GM21515 (cell line): Measurements from ENCODE around the gene SIL1.
"Not testable (repeated sequence)": the region's sequence is repeated elsewhere in the genome, so short reads cannot be mapped to it uniquely, and the experiment has no call there.

Experiments
- ATAC-seq: cut with Tn5 transposase; IDR thresholded peaks from one replicate; pipeline ENCODE4 v1.9.1; 2021; ENCODE audit not compliant: unreplicated experiment

Gene SIL1

DNA sequence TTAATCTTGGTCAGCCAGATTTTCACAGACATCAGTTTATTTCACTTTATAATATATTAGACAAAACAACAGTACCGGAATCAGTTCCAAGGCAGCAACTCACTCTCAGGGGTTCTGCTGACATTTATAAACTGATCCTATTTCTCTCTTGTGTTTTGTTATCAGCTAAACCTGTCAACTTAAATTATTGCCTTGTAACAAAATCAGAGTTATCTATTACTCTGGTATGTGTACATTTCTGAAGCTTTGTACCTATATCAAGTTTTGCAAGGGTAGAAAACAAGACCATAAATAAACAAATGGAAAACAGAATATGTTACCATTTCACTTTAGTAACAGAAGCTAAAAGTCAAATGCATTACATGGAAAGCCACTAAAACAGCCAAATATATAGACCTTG is 122.1 kb downstream of the SIL1 start:
- no peak for ATAC-seq

DNA sequence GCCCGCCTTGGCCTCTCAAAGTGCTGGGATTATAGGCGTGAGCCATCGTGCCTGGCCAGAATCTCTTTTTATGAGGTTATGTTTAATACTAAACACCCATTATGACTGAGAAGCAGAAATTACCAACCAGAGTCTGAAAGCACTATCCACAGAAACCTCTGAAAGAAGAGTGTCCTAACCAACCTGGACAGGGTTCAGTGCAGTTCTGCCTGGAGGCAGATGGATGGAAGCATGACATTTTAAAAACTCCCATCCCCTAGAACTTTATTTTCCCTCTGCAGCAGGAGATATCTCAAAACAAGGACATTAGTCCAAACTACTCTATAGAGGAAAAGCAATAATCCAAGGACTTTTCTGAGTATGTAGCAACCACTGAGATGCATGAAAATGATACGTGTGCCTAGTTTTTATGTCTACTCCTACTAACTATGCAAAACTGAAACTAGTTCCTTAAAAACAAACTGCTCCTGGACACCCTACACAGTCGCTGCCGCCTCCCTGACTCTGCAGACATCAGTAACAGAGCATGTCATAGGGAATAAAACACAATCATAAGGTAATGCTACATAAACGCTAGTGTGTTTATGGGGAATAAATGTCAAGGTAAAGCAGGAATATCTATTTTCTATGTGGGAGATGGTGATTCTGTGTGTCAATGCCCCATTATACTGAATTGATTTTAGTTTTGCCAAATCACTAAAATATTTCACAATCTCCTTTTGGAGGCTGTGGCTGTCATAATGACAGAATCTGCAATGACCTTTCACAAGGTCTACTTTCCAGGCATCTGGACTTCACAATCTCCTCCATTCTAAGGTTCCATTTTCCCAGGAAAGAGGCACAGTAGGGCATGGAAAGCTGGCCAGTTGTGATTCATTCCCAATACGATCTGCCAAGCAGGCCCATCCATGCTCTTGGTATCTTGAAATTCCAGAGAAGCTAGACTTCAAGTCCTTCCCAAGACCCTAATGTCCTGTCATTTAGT is 122.8 kb downstream of the SIL1 start:
- ATAC-seq: no peak

DNA sequence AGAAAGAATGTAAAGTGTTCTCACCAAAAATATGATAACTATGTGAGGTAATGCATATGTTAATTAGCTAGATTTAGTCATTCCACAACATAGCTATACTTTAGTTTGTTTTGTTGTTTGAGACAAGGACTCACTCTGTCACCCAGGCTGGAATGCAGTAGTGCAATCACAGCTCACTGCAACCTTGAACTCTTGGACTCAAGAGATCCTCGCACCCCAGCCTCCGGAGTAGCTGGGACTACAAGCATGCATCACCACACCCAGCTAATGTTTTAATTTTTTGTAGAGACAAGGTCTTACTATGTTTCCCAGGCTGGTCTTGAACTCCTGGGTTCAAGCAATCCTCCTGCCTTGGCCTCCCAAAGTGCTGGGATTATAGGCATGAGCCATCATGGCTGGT is 124.2 kb downstream of the SIL1 start:
- ATAC-seq: not testable (repeated sequence)

DNA sequence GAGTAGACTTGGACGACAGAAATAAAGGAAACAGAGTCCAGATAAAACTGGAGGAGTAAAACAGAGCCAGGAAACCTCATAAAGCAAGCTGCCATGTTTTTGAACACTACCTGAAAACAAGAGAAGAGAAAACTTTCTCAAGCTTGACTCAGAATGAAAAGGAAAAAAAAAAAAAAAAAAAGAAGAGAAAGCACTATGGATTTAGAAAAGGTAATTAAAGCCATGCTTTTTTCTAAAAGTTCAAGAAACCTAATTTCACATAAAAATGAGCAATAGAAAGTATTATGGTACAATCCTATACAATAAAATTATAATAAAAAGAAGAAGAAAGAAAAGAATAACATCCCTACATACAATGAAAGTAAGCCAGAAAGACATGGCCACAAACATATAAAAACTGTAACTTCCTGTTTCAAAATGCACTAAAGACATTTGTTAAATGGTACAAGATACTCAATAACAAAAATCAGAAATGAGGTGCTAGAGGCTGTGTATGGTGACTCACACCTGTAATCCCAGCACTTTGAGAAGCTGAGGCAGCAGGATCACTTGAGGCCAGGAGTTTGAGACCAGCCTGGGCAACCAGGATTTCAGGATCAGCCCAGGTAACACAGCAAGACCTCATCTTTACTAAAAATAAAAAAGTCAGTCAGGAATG is 129.5 kb downstream of the SIL1 start:
- no peak for ATAC-seq

DNA sequence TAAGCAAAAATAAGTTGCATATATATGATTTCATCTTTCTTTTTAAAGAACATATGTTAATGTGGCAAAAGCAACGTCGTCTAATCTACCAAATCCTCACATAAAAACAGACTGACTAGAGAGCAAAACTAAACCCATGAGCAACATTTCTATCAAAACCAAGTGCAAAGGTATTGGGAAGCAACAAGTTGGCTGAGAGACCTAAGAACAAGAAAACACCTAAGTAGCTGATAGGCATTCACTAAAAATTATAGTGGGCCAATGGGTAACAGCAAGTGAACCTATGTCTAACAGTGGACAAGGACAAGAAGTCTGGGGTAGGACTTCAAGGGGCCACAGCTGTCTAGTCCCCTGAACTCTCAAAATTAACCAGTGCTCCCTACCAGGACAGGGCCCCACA is 130.1 kb downstream of the SIL1 start:
- no peak for ATAC-seq

DNA sequence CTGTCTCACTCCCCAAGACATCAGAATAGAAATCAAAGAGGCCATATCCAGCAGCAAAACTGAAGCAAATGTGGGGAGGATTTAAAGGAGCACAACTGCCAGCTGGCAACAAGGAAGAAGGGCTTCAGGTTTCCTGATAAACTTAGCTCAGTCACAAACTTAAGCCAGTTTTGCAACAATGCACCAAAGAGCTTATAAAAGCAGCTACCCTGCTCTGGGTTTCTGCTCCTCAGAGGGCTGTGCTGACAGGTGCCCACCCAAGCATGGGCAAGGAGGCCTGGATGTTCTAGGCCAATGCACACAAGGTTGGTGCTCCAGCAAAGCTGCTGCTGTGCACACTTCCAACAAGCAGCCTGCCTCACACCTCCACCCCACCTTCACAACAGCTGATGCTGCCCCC is 132.9 kb downstream of the SIL1 start:
- ATAC-seq: no peak

DNA sequence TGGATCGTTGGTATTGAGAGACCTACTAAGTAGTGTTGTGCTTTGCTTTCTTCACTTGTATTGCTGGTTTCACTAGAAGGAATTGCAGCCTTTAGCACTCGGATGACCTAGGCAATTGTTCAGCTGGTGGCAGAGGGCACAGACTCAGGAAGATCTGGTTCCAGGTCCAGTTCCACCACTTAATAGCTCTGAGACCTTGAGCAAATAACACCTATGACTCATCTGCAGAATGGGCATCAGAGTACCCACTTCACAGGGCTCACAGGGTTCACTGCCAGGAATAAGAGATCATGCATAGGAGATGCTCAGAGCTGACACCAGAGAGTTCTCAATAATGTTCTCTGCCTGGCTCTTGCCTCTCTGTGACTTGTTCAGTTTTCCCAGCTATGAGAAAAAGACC is 133.6 kb downstream of the SIL1 start:
- ATAC-seq: no peak

DNA sequence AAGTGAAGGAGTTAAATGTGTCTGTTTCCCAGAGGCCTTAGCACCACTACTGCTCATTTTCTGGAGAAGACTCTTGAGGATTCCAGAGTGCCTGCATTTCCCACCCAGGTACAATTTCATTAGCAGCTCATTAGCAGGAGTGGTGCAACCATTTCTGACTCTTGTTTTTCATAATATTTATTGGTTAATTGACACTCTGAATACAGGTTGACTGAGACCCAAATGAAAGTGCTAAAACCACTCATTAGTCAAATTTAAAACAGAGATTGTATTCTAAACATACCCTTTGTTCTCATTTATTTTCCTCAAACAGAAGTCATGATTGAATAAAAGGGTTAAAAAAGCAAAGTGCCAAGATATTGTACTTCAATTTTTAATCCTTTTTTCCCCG is 134.5 kb downstream of the SIL1 start:
- no peak for ATAC-seq

DNA sequence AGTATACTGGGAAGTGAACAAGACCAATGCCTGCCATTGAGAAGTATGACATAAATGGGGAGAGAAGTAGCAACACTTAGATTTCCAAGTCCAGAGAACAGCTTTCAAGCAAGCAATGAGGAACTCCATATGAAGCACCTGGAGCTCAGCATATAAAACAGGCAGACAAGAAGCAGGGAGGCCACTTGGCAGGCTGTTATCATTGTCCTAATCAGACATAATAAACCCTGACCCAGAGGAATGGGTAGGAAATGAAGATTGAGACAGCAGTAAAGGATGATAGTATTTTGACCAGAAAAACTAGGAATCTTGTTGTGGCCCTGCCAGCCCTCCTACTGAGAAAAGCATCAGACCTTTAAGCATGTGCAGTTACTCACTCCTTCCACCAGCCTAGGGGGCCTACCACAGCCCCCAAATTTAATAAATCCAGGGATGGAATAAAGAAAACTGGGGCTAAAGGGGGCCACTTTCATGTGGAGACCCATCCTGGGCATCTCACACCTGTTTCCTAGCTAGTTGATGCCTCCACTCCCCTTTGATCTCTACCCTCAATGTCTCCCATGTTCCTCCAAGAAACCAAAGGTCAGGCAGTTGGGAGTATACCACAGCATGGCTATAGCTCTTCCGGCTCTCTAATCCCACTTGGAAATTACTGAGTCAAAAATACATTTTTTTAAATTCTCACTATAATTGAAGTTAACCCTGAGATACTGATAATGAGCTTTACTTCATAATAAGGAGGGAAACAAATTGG is 135.1 kb downstream of the SIL1 start:
- ATAC-seq: no peak

DNA sequence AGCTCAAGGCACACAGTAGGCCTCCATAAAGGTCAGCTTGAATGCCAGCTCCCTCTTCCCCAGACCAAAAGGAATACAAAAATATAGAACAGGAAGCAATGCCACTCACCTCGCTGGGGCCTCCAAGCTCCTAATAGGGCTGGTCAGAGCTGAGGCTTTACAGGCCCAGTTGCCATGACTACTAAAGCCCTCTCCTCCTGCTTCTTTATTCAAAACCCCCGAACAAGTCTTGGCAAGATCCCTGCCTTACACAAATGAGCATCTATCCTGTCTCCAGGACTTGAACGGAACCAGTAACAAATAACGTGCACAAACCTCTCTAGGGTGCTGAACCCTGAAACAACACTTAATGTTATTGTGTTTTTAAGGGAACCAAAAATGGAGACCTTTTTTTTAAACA is 136.3 kb downstream of the SIL1 start:
- no peak for ATAC-seq

DNA sequence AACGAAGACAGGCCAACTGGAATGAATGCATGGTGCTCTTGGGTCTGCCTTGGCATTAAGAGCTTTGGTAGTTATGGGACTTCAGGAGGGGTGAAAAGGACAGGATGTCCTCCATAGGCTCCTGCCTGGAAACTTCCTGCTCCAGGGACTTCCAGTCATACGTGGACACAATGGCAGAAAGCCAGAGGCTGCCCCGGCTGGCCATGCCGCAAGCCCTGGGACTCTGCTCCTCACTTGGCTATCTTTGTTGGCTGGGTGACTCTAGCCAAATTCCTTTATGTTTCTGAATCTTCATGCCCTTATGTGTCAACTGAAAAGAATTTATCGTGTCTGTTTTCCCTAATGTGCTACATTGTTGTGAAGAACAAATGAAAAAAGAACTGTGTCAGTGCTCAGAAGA is 136.9 kb downstream of the SIL1 start:
- no peak for ATAC-seq

DNA sequence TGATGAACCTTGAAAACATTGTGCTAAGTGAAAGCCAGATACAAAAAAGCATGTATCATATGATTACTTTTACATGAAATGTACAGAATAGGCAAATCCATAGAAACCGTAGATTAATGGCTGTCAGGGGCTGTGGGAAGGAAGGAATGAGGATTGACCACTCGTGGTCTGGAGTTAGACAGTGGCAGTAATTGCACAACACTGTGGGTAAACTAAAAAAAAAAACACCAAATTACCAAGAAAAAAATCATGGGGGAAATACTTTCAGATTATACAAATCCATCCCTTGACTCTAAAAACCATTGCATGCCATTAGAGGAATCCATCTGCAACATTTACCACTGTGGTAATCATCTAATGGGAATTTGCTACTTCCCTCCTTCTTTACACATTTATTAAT is 140.0 kb downstream of the SIL1 start:
- no peak for ATAC-seq

DNA sequence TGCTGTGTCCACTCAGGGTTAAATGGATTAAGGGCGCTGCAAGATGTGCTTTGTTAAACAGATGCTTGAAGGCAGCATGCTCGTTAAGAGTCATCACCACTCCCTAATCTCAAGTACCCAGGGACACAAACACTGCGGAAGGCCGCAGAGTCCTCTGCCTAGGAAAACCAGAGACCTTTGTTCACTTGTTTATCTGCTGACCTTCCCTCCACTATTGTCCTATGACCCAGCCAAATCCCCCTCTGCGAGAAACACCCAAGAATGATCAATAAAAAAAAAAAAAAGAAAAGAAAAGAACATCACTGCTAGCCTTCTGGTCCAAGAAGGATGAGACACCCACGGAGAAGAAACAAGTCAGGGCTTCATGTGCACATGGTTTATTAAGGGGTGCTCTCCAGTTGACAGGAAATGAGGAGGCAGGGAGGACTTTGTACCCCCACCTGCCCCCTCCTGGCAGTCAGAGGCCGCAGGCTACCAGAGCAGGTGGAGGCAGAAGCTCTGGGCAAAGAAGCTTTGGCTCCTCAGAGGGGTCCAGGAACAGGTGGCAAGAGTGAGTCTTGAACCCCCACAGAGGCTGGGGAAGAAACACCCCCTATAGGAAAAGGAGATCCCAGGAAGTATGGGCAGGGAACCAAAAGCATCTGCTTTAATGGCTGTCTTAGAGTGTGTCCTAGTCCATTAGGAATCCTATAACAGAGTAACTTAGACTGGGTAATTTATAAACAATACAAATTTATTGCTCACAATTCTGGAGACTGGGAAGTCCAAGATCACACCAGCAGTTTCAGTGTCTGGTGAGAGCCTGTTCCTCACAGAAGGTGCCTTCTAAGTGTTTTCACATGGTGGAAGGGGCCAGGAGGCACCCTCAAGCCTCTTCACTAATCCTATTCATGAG is 140.9 kb downstream of the SIL1 start:
- ATAC-seq: not testable (repeated sequence)

DNA sequence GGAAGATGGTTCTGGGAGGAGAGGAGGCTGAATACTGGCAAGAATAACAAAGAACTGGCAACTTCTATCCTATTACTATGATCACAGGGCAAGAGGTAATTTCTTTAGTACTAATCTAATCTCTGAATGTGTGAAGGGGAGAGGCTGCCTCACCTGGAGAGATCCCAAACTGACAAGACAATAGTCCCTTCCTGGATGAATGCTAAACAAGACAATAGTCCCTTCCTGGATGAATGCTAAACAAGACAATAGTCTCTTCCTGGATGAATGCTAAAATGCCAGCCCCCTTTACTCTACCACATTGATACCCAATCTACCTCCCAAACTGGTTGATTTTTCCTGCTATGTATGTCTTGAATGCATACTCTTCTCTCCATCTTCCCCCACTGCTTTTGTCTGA is 145.2 kb downstream of the SIL1 start:
- ATAC-seq: no peak

DNA sequence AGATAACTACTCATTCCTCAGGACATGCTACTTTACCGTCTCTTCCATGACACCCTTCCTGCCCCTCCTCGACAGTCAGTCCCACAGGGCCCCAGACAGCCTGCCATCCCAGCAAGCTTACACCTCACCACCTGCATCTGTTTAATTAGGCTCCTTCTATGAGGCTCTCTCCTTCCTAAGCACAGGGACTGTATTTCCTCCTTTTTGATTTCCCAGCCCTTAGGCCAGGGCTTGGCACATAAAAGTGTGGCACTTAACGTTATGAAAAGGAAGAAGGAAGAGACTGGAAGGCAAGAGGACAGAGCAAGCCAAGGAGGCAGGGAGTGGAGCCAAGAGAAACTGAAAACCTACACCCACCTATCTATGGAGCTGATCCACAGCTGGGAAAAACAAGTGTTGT is 146.8 kb downstream of the SIL1 start:
- no peak for ATAC-seq

DNA sequence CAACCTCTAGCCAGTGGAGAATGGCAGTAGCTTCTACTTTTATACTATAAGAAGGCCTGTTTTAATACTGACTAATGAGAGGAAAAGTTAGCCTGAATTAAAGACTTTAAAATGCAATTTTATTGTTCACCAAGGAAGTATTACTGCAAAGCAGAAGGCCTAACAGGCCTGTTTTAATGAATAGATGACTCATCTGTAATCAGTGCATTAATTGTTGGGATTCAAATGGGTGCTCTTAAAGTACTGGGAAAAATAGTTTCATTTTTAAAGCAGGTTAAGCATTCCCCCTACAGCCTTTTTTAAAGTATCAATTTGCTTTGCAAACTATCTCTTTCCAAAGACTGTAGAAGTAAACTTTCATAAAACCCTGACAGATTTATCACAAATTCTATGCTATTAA is 147.7 kb downstream of the SIL1 start:
- no peak for ATAC-seq

DNA sequence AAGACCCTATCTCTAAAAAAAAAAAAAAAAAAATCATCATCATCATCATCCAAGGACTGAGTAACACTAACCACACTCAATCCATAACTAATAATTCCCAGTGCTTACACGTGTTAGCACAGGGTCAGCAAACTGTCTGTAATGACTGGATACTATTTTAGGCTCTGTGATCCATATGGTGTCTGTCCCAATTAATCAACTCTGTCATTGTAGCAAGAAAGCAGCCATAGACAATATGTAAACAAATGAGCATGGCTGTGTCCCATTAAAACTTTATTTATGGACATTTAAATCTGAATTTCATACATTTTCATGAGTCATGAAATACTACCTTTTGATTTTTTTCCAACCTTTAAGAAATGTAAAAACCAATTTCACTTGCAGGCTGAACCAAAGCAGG is 148.4 kb downstream of the SIL1 start:
- no peak for ATAC-seq

DNA sequence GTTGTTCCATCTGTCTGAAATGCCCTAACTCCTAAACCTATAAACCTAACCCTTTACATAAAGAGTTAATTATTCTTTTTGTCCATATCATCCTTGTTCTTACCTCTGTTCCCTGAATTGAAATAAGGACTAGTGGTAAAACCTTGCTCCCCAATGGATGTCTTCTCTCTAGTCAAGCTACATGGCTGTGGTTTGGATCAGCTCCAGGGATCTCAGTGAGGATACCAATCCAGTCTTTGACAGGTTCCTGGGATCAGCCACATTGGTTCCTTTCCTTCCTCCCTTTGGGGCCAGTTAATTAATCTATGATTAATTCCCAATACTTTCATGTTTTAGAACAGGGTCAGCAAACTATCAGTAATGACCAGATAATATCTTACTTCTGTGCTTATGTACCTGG is 151.6 kb downstream of the SIL1 start:
- no peak for ATAC-seq

DNA sequence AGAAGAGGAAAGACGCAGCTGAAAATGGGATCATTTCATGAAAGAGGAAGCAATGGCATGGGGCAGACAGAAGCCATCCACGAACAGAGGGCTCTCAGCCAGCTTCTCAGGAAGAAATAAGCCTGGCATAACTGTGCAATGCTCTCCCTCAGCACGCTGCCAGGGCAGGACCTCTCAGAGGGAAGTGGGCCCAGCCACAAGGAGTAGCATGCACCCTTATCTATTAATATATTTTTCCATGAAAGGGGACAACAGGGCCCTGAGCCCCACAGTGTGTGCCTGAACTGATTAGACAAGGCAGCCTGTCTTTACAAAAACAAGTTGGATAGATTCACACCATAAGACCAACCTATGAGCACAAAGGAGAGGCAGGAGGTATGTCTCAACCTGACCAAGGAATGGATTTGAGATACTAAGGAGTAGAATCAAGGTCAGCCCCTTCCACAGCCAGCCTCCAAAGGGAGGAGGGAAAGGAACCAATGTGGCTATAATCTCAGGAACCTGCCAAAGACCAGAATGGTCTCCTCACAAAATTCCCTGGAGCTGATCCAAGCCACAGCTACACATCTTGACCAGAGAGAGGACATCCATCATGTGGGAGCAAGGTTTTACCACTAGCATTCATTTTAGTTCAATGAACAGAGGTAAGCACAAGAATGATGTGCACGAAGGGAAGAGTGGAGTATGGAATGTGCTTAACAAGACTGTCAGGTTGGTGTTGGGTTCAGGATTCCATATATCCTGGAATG is 154.8 kb downstream of the SIL1 start:
- ATAC-seq: no peak

DNA sequence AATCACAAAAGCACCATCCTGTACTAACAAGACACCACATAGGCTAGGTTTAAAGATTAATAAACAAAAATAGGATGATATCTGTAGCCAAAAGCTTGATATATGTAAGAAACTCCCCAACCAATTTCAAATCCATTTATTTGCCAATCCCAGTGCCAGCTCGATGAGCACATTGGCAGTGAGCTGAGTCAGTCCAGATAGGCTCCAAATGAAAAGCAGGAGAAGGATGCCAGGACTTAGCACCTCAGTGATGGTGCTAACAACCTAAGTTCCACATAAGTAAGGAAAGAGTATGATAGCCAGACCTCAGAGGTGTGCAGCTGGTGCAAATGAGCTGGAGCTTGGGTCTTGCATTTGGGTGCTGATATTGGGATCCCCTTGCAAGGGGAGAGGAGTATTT is 158.1 kb downstream of the SIL1 start:
- no peak for ATAC-seq
